Panc1 (cell line): ENCODE results near the gene RPL27A. TPM values are rescaled to one million over a fixed set of nuclear protein-coding genes. Genes with fewer than 3 reads are reported as not detected.

Source experiments
- ATAC-seq: fragments of 200-7000 bp; cut with Tn5 transposase; 2 replicates; pipeline ENCODE4 v1.9.1; 2020; ENCODE audit warnings: mild to moderate bottlenecking, moderate library complexity
- BruUV-seq: library from RNA; stranded (reverse); fragments of 400-500 nt; replicated peaks from 2 replicates; lab custom pipeline; 2021; lab: Mats Ljungman, UMichigan
- CTCF ChIA-PET: fragments of 300-600 bp; sonication (Branson Sonifier 250); formaldehyde crosslinking; loops from one replicate; lab custom pipeline; 2022; ENCODE audit warnings: antibody characterized with exemption; lab: Charles Lee
- POLR2A ChIA-PET: fragments of 300-600 bp; sonication (Branson Sonifier 250); formaldehyde crosslinking; loops from one replicate; lab custom pipeline; 2022; ENCODE audit warnings: antibody characterized with exemption; lab: Charles Lee
- DNase-seq: peaks from one replicate; pipeline ENCODE4 v3.0.0-alpha.2; 2010; ENCODE audit warnings: low read depth, low spot score
- H3K27ac ChIP-seq: 2 replicates; pipeline ENCODE4 v1.5.1; 2011; ENCODE audit warnings: mild to moderate bottlenecking, low read length, inconsistent platforms
- H3K27me3 ChIP-seq: fragments of 200-500 bp; sonication (Bioruptor generic); 2 replicates; pipeline ENCODE4 v1.6.0; 2014; ENCODE audit warnings: low read length, inconsistent platforms; ENCODE audit not compliant: control insufficient read depth, insufficient read depth
- H3K36me3 ChIP-seq: fragments of 200-500 bp; sonication (Bioruptor generic); 2 replicates; pipeline ENCODE4 v1.5.1; 2014; ENCODE audit warnings: inconsistent platforms, mild to moderate bottlenecking, low read length, moderate library complexity; ENCODE audit not compliant: control insufficient read depth, insufficient read depth
- H3K4me1 ChIP-seq: 2 replicates; pipeline ENCODE4 v1.5.1; 2011; ENCODE audit warnings: inconsistent platforms, mild to moderate bottlenecking, low read length, moderate library complexity; ENCODE audit not compliant: control insufficient read depth, insufficient read depth
- H3K4me3 ChIP-seq, 2 experiments: 2 replicates each; pipeline ENCODE4 v1.5.1; 2011 to 2012; ENCODE audit warnings: low read depth in 2 of 2, low read length in 2 of 2, mild to moderate bottlenecking in 2 of 2, inconsistent platforms in 1 of 2, moderate library complexity in 1 of 2
- H3K9me3 ChIP-seq: fragments of 200-500 bp; sonication (Bioruptor generic); 2 replicates; pipeline ENCODE4 v1.5.1; 2014; ENCODE audit warnings: low read depth, mild to moderate bottlenecking, inconsistent platforms, low read length, moderate library complexity; ENCODE audit not compliant: control insufficient read depth, insufficient read depth
- POLR2AphosphoS5 ChIP-seq: IDR thresholded peaks from 2 replicates; pipeline ENCODE4 v1.6.1; 2012; ENCODE audit warnings: mild to moderate bottlenecking, low read depth, low read length, moderate library complexity
- SIN3A ChIP-seq: IDR thresholded peaks from 2 replicates; pipeline ENCODE4 v1.6.1; 2012; ENCODE audit warnings: low read depth, mild to moderate bottlenecking, low read length, moderate library complexity, borderline replicate concordance; ENCODE audit not compliant: insufficient read depth
- TCF7L2 ChIP-seq: IDR thresholded peaks from 2 replicates; pipeline ENCODE4 v1.6.1; 2011; ENCODE audit warnings: mild to moderate bottlenecking, low read depth, low read length, inconsistent platforms
- in situ Hi-C: cut with HindIII; loops from 2 replicates; pipeline ENCODE4 v1.10.0; 2016; ENCODE audit warnings: low sequenced_read_pairs, low pct_unique_long_range_greater_than_20kb
- intact Hi-C: fragments of 100-400 bp; cut with micrococcal nuclease; formaldehyde crosslinking; loops from one replicate; pipeline ENCODE4 v1.10.0; 2022; ENCODE audit not compliant: unreplicated experiment
- total RNA-seq: library from RNA; stranded (reverse); gene quantifications from one replicate; pipeline ENCODE4 v1.2.1, GENCODE V29; 2021; ENCODE audit not compliant: unreplicated experiment
- TF ChIP-seq, protein P1 (sequence below): fragments of 450-650 bp; IDR thresholded peaks from 2 replicates; pipeline ENCODE4 v1.5.1; 2017; ENCODE audit warnings: mild to moderate bottlenecking
- TF ChIP-seq, protein P2 (sequence below), 2 experiments: IDR thresholded peaks; 2 replicates each; pipeline ENCODE4 v1.6.1; 2011 to 2012; ENCODE audit warnings: low read depth in 2 of 2, control low read depth in 1 of 2, low read length in 1 of 2, mild to moderate bottlenecking in 1 of 2, moderate library complexity in 1 of 2; ENCODE audit not compliant: insufficient read depth in 1 of 2

Gene RPL27A
- total RNA-seq, 1 experiment from 2014 or later = 1,115 TPM

DNA sequence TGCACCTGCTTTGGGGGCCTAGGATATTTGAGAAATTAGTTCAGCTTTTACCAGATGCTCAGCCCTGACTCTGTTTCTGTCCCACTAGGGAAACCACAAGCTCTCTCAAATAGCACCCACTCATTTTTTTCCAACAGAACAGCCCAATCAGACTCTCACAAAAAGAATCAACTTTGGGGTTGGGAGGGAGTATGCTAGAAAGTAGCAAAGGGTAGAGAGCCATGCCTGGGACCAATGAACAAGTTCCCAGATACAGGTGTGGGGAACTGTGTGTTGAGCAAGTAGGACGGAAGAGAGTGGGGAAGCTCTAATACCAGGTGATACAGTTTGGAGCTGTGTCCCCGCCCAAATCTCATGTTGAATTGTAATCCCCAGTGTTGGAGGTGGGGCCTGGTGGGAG, 41.3 kb upstream of the RPL27A start:
- Histone ChIP-seq H3K27me3 (no peaks in the 10 kb centered on the region), H3K4me3 (no peak overlapping the region), H3K36me3 (peaks cover 20% of the 10 kb centered on the region; the same call in 1 of the 2 replicates), H3K4me1 (no peaks in the 10 kb centered on the region), H3K27ac (no peak overlapping the region), H3K9me3 (no peaks in the 10 kb centered on the region)
- intact Hi-C loops (no loop called here), in situ Hi-C loops (no loop called here)
- DNase-seq = no peak
- POLR2A ChIA-PET = no interaction called here
- CTCF ChIA-PET = no interaction called here
- BruUV-seq = no TSS peak
- ATAC-seq = no peak
- TF ChIP-seq, protein P1, sequence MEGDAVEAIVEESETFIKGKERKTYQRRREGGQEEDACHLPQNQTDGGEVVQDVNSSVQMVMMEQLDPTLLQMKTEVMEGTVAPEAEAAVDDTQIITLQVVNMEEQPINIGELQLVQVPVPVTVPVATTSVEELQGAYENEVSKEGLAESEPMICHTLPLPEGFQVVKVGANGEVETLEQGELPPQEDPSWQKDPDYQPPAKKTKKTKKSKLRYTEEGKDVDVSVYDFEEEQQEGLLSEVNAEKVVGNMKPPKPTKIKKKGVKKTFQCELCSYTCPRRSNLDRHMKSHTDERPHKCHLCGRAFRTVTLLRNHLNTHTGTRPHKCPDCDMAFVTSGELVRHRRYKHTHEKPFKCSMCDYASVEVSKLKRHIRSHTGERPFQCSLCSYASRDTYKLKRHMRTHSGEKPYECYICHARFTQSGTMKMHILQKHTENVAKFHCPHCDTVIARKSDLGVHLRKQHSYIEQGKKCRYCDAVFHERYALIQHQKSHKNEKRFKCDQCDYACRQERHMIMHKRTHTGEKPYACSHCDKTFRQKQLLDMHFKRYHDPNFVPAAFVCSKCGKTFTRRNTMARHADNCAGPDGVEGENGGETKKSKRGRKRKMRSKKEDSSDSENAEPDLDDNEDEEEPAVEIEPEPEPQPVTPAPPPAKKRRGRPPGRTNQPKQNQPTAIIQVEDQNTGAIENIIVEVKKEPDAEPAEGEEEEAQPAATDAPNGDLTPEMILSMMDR = no peak
- TF ChIP-seq TCF7L2 (no peak), SIN3A (no peak), POLR2AphosphoS5 (no peak)
- TF ChIP-seq, protein P2, sequence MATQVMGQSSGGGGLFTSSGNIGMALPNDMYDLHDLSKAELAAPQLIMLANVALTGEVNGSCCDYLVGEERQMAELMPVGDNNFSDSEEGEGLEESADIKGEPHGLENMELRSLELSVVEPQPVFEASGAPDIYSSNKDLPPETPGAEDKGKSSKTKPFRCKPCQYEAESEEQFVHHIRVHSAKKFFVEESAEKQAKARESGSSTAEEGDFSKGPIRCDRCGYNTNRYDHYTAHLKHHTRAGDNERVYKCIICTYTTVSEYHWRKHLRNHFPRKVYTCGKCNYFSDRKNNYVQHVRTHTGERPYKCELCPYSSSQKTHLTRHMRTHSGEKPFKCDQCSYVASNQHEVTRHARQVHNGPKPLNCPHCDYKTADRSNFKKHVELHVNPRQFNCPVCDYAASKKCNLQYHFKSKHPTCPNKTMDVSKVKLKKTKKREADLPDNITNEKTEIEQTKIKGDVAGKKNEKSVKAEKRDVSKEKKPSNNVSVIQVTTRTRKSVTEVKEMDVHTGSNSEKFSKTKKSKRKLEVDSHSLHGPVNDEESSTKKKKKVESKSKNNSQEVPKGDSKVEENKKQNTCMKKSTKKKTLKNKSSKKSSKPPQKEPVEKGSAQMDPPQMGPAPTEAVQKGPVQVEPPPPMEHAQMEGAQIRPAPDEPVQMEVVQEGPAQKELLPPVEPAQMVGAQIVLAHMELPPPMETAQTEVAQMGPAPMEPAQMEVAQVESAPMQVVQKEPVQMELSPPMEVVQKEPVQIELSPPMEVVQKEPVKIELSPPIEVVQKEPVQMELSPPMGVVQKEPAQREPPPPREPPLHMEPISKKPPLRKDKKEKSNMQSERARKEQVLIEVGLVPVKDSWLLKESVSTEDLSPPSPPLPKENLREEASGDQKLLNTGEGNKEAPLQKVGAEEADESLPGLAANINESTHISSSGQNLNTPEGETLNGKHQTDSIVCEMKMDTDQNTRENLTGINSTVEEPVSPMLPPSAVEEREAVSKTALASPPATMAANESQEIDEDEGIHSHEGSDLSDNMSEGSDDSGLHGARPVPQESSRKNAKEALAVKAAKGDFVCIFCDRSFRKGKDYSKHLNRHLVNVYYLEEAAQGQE (IDR thresholded peaks at IDR 0.05; ENCODE audit: insufficient read depth in 1 of 2, low read depth in 2 of 2, low read length in 1 of 2) = no peak

DNA sequence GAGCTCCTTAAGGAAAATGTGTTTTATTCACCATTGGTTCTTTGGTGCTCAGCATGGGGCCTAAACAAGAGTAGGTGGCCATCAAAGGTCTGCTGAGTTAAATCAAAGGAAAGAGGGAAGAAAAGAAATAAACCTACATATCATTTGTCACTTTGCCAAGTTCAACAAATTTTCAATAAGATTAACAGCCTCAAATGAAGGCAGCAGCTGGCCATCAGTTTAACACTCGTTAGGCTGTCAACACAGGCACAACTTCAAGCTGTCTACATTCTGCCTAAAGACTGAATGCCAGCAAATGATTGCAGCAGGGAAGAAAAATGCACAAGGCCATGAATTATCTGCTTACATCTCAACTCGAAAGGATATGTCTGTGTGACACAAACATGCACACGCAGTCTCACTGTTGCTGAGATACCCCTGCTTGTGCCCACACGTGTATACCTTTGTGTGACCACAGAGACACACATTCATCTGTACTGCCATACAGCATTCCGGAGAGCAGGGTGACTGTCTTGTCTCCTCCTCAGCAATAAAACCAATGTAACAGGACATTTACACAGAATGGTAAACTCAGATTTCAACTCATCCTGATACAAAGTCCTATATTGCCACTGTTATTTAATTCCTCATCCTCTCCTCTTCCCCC, 40.3 kb upstream of the RPL27A start:
- ChIA-PET POLR2A (interaction anchor here (0.7 kb wide), 1 partner anchor 408 kb away, joined by 4 read pairs; no protein-coding TSS in a partner anchor), CTCF (no interaction called here)
- no peak for DNase-seq
- H3K4me1 ChIP-seq = no peaks in the 10 kb centered on the region
- H3K9me3 ChIP-seq = no peaks in the 10 kb centered on the region
- TF ChIP-seq TCF7L2 = no peak
- TF ChIP-seq SIN3A = no peak
- TF ChIP-seq, protein P1 = no peak
- no peak for TF ChIP-seq POLR2AphosphoS5
- TF ChIP-seq, protein P2 (IDR thresholded peaks at IDR 0.05; ENCODE audit: insufficient read depth in 1 of 2, low read depth in 2 of 2, low read length in 1 of 2) = no peak
- H3K27ac ChIP-seq = no peak overlapping the region
- intact Hi-C loops = no loop called here
- BruUV-seq = no TSS peak
- ATAC-seq = no peak
- no peaks in the 10 kb centered on the region for H3K27me3 ChIP-seq
- no peak overlapping the region for H3K4me3 ChIP-seq
- peaks cover 24% of the 10 kb centered on the region; the same call in 1 of the 2 replicates for H3K36me3 ChIP-seq
- in situ Hi-C loops = no loop called here
